IPS-18c (cell line): Measurements from ENCODE around the gene GMPR2.

Experiments used
- H3K4me3 ChIP-seq: 2 replicates; pipeline ENCODE4 v1.7.0; 2013; ENCODE audit warnings: low read depth, mild to moderate bottlenecking, low read length, moderate library complexity; ENCODE audit not compliant: insufficient read depth
- H3K9me3 ChIP-seq: one replicate; pipeline ENCODE4 v1.6.1; 2013; ENCODE audit warnings: mild to moderate bottlenecking, low read length, moderate library complexity; ENCODE audit not compliant: control insufficient read depth, insufficient read depth

Gene GMPR2

DNA sequence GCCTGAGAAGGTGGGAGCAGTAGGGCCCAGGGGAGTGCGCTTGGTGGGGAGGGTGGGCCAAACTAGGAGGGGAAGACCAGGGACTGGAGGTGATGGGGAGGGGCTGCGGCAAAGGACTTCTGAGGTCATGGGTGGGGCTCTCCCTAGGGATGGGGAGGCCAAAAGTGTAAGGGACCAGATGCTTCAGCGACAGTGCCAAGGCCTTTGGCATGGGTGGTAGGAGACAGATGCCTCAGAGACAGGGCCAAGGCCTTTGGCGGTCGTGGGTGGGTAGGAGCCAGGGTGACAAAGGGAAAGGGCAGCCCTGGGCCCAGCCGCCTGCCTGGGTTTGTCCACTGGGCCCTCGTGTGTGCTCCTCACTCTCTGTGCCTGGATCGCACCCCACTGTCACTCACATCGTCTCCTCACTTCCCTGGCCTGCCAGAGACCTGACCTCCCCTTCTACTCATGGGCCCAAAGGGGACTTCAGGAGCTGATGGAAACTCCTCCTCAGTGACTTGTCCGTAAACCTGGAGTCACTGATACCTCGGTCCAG is 51.8 kb downstream of the GMPR2 start:
- Histone ChIP-seq H3K4me3 (no peak overlapping the region), H3K9me3 (no peaks in the 10 kb centered on the region)

DNA sequence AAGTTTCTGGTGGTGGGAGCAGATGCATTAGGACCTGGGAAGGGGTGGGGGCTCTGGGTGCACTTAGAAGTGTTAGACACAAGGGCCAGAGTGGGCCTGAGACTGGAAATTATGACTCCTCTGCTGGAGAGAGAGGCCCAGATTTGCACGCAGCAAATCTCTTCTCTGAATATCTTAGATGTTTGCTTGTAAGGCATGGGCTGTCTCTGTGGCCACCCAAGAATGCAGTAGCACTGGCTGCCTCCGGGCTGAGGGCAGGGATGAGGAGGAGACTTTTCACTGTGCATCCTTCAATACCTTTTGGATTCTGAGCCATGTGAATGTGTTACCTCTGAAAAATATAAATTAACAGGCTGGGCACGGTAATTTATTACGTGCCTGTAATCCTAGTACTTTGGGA is 52.6 kb downstream of the GMPR2 start:
- H3K9me3 ChIP-seq = no peaks in the 10 kb centered on the region

DNA sequence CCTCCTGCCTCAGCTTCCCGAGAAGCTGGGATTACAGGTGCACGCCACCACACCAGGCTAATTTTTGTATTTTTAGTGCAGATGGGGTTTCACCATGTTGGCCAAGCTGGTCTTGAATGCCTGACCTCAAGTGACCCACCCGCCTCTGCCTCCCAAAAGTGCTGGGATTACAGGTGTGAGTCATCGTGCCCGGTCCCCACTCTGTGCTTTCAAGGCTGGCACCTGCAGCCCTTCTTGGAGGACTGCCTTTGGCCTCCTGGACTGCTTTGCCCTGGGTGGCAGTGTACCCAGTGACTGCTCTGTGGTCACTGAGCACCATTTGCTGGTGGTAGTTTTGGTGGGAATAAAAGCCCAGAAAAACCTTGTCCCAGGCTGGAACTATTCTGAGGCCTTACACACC is 54.3 kb downstream of the GMPR2 start:
- no peak overlapping the region for H3K4me3 ChIP-seq

More for the DNA sequence above, 52.6 kb downstream of the GMPR2 start:
- no peak overlapping the region for H3K4me3 ChIP-seq

More for the DNA sequence above, 54.3 kb downstream of the GMPR2 start:
- H3K9me3 ChIP-seq = no peaks in the 10 kb centered on the region
